ENCODE data around the gene REEP5. TPM values are rescaled to one million over a fixed set of nuclear protein-coding genes. Genes with fewer than 3 reads are reported as not detected.

REEP5 gene
- total and polyA plus RNA-seq, 2 of the 8 experiments (the other 6 are each of a cell fraction or from before 2014, with no cell fraction given), result 58.3 to 94.3 TPM

DNA sequence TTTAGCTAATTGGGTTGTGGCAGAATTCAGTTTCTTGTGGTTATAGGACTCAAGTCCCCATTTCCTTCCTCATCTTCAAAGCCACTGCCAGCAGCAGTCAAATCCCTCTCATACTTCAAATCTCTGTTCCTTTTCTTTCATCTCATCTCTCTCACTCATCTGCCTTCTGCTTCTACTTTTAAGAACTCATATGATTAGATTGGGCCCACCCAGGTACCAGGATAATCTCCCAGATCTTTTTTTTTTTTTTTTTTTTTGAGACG lies 8.0 kb upstream of the REEP5 start (continued):
- TF ChIP-seq SP2 (IDR thresholded peaks at IDR 0.05; ENCODE audit: low read length), result no peak
- no peak for TF ChIP-seq EGR1 (IDR thresholded peaks at IDR 0.05; ENCODE audit: borderline replicate concordance, low read depth, low read length)
